Gastroesophageal sphincter (tissue), 3 donors: Measurements from ENCODE around the gene ABHD3.

Experiments used
- POLR2A ChIP-seq, 2 donors: fragments of 450-650 bp; IDR thresholded peaks; one replicate each; pipeline ENCODE4 v1.6.1; 2017; ENCODE audit warnings: antibody characterized with exemption in 2 of 2, mild to moderate bottlenecking in 2 of 2, moderate library complexity in 1 of 2
- POLR2AphosphoS5 ChIP-seq: sonication (generic); formaldehyde crosslinking; IDR thresholded peaks from one replicate; pipeline ENCODE4 v1.6.1; 2017; ENCODE audit warnings: antibody characterized with exemption
- TF ChIP-seq, protein P1 (sequence below), 4 experiments: fragments of 200-600 bp in 2 of 4; fragments of 450-650 bp in 2 of 4; sonication (generic) in 1 of 4; IDR thresholded peaks; one replicate each; pipeline ENCODE4 v1.5.1; 2017 to 2019; ENCODE audit warnings: antibody characterized with exemption in 4 of 4, mild to moderate bottlenecking in 2 of 4, moderate library complexity in 2 of 4

DNA sequence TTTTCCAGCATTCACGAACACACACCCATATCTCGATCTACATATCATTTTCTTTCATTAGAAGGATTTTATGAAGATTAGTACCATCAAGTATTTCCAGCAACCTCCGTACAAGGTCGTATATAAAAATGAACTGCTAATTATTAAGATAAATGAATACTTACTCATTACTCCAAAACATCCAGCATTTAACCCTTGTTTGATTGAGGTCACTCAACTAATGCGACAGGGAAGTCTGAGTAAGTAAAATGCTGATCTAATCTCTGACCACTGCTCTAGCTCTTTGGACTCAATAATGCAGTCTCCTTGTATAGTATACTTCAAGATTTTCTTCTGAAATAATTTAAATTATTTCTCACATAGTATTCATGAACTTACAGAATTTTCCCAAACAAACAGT is 2.0 kb downstream of the ABHD3 start:
- TF ChIP-seq POLR2AphosphoS5 (no peak), POLR2A (IDR thresholded peaks at IDR 0.05) (no peak)
- TF ChIP-seq, protein P1, sequence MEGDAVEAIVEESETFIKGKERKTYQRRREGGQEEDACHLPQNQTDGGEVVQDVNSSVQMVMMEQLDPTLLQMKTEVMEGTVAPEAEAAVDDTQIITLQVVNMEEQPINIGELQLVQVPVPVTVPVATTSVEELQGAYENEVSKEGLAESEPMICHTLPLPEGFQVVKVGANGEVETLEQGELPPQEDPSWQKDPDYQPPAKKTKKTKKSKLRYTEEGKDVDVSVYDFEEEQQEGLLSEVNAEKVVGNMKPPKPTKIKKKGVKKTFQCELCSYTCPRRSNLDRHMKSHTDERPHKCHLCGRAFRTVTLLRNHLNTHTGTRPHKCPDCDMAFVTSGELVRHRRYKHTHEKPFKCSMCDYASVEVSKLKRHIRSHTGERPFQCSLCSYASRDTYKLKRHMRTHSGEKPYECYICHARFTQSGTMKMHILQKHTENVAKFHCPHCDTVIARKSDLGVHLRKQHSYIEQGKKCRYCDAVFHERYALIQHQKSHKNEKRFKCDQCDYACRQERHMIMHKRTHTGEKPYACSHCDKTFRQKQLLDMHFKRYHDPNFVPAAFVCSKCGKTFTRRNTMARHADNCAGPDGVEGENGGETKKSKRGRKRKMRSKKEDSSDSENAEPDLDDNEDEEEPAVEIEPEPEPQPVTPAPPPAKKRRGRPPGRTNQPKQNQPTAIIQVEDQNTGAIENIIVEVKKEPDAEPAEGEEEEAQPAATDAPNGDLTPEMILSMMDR (IDR thresholded peaks at IDR 0.05) = no peak
